CD4-positive, alpha-beta T cell treated with Interleukin-4 for 4 hours (primary cell): ENCODE measurements around the gene MC2R.

Experiments used
- DNase-seq: peaks from one replicate; pipeline ENCODE4 v3.0.0-alpha.2; 2020

The MC2R gene

DNA sequence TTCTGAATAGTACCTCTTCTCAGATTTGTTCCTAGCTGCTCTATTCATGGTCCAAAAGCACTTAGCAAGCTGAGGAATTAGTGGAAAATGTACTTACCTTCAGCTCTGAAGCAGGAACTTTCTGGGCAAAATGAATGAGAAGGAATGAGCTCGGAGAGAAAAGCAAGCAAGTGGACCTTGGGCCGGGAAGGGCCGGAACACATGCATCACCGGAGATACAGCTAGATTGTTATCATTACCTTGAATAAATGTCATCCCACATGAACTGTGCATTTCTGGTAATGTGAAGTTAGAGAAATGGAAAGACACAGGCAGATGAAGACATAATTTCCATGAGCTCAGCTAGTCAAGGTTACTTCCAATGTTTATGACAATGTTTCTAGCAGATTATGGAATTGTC lies at the start of gene MC2R:
MC2R (minus strand) TSS at position 146 of the 400 bp plus-strand sequence. CDS start 30,018 bp downstream, outside the sequence.
- DNase-seq: no peak

DNA sequence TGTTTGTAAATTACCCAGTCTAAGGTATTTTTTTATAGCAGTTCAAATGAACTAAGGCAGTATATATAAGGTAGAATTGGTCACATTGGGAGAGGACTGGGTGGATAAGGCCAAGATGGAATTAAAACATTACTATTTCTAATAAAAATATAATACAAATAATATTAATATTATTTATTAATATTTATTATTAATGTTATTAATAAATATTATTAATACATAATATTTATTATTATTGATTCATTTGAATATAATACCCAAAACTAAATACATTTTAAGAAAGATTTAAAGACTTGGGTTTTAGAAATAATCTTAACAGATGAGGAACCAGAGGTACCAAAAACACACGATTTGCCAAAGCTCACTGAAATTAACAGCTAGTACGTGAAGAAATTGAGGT lies 30.5 kb upstream of the MC2R start:
- no peak for DNase-seq

DNA sequence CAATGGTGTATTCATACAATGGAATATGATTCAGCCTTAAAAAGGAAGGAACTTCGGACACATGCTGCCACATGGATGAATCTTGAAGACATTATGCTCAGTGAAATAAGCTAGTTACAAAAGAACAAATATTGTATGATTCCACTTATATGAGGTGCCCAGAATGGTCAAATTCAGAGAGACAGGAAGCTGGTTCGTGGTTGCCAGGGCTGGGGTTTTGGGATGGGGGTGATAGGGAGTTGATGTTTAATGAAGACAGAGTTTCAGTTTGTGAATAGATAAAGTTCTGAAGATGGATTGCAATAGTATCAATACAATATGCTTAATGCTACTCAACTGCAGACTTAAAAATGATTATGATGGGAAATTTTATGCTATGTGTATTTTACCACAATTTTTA lies 28.0 kb upstream of the MC2R start:
- DNase-seq: no peak

DNA sequence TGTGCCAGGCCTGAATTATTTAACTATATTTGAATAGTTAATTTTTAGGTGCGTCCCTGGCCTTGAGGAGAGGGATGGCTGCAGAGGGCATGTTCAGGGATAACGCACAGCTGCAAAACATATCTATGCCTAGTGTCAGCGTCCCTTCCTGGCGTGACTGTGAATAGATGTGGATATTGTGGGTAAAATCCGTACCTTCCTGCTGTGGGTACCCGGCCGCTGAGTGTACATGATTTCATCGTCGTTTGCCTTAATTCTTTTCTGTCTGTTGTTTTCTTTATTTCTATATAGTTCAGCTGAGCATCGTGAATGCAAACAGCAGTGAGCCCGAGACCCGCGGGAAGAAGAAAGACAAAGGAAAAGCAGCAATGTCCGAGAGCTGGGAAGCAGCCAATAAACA lies 25.0 kb upstream of the MC2R start:
- DNase-seq: no peak

DNA sequence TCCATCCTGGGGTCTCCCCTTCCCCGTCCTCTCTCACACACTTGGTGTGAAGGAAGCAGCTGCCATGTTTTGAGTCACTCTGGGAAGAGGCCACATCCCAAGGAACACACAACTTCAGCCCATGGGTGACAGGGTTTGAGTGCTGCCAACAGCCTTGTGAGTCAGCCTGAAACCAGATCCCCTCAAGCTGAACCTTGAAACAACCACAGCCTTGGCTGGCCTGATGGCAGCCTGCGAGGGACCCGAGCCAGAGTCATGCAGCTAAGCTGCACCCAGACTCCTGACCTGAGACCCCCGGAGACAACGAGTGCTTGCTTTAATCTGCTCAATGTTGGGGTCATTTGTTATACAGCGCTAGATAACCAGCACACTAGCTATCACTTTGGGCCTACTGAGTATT lies 19.3 kb upstream of the MC2R start:
- no peak for DNase-seq

DNA sequence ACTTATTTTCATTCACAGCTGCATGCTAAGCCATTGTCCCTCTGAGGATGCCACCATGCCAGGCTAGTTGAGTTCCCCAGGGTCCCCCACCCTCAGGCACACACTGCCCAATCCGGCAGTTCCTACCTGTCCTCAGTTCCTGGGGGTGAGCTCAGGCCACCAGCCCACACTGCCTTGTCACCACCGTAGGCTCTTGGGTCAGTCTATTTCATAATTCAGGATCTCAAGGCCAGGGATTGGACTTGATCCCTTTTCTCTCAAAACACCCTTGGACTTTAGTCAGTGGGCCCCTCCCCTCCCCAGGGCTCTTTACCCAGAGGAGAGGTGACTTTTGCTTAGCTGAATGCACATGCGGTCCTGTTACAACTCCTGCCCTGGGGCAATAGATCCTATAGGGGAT lies 18.7 kb upstream of the MC2R start:
- no peak for DNase-seq

DNA sequence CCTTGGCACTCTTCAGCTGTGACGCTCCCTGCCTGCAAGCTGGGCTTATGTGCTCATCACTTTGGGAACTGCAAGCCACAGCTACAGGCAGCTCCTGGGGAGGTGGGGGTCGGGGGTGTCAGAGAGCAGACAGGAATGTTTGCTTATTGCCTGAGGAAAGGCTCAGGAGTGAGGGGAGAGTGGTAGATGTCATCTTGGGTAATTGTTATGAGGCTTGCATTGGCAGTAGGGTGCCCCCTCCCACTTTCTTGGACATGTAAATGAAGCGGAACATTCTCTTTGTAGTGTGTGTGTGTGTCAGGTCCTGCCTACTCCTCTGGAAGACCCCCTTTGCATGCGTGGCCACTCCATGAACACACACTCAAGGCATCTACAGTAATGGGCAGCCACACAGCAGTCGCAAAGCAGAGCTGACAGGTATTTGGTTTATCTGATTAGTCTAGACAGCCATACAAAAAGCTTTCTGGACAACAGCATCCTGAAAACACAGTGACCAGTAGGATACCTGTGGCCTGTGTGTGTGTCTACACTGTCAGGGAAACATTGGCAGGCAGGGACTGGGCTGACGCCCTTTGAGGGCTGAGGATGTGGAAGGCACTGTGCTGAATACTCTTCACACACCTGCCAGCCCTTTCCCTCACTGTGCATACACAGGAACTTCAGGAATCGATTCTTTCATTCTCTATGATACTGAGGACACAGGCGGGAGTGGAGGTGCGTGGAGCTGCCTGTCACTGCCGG lies 17.1 kb upstream of the MC2R start:
- DNase-seq: no peak

DNA sequence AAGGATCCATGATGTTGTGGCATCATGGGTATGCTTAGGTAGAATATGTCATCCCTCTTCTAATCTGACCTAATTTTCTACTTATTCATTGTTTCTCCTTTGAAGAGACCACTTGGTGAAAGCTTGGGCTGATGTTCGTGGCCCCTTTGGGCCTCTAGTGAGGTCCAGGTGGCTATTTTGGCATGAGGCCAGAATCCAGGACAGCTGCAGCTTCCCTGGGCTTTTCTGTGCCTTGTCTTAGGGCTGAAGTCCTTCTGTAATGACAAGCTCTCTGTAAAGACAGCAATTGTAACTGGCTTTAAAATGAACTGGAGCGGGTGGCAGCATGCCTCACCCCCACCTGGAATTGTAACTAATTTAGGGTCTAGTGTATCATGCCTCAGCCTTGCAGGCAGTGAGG lies 15.6 kb upstream of the MC2R start:
- no peak for DNase-seq

DNA sequence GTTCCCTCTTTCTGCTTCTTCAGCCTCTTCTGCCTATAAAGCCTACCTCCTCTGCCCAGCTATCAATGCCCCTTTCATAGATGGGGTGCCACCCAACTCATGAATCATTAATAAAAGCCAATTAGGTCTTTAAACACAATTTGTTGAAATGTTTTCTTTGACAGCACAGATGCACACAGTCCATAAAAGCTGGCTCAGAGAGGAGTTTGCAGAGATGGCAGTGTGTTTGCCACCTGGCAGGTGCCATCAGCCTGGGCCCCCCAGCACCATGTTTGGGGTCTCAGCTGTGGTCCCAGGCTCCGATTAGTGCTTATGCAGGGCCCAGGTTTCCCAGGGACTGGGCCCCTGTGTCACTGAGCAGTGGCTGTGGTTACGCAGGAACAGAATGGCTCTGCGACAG lies 7.9 kb upstream of the MC2R start:
- DNase-seq: no peak

DNA sequence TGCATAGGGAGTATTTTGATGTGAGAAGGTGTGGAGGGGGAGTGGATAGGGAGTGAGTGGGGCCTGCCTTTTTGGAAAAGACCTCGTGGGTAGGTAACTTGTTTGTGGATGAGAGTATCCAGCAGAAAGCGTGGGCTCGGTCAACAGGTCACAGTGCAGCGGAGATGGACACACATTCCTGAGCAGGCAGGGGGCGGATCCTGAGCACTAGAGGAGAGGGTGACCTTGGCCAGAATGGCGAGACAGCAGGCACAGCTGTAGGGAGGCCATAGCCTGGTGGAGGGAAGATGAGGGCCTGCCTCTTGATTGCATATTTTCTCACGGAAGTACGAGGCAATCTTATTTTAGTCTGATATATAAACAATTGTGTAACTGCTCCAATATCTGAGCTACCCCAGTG lies 3.6 kb upstream of the MC2R start:
- no peak for DNase-seq

DNA sequence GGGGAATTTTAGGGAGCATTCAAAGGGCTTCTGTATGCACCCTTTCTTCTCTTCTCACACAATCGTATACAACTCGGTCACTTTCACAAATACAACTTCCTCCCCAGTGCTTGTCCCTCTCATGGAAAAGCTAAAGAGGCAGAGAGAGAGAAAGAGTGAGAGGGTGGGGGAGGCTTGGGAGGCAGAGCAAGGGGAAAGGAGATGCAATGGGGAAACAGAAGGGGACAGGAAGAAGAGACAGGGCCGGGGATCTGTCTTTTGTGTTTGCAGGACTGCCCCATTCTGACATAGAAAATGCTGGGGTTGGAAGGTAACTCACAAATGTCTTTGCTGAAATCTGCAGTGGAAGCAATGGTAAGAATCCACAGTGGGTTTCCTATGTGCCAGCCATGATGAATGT lies 2.1 kb upstream of the MC2R start:
- no peak for DNase-seq

DNA sequence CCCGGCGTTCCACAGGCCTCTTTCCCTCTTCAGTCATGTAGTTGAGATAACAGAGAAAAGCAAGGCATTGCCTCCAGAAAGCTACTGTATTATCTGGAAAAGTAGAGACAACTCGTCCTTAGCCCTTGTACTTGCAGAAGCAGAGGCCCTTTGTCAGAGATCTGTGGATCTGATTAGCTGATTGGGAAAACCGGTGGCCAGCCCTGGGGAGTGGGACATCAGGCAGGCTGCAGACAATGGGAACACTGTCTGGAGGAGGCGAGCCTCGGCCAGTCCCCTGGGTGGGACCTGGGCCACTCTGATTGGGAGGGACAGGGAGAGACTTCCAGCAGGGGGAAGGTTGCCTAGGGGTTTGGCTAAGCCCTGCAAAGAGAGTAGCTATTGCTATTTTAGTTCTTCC lies 1.2 kb upstream of the MC2R start:
- no peak for DNase-seq

DNA sequence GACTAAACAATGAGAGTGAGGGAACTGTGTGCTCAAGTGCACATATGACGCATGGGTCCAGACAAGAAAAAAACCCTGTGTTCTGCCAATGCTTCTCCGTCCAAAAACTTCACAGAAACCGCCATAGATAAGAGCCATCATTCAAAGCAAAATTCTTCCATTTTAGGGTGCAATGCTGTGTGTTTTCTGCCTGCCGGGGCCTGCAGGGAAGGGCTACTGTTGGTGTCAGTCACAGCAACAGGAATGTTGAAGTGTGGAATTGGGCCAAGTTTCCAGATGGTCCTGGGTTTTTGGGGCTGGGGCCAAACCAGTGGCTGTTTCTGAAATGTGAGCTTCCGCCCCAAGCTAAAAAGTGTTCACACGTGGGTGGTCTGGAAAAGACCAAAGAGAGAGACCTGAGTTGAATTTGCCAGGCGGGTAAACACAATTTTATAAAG lies 677 bp upstream of the MC2R start:
- DNase-seq: no peak

DNA sequence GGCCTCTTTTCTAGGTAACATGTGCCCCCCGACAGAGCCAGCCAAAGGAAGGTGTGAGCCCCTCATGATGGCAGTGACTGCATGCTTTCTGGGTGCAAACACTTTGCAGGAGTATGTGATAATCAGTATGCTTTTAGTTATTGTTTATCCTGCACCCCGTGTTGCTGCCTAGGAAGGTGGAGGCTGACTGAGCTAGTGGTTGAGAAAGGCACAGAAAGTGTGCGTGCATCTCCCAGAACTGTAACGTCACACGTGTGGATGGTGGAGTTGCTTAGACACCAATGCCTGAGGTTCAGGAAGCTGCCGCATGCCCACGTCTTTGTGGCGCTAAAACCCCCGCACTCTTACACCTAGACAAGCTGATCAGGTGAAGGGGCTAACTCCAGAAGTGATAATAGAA lies 580 bp downstream of the MC2R start:
- no peak for DNase-seq

DNA sequence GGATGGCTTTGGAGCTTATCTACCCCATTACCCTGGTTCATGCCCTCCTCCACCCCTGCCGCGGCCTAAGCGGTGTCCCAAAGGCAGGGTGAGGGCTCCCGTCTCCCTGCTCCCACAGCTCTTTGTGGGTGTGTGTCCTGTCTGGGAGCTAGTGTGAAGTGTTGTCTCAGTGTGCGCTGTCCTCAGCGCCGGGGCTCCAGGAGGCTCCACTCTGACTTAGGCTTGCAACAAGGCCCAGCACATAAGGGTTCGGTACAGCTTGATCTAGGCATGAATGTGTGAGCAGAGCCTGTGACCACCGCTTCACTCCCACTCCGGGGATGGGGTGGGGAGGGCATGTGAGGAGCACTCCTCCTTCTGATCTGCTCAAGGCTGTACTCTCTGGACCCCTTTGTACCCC lies 1.2 kb downstream of the MC2R start:
- no peak for DNase-seq

DNA sequence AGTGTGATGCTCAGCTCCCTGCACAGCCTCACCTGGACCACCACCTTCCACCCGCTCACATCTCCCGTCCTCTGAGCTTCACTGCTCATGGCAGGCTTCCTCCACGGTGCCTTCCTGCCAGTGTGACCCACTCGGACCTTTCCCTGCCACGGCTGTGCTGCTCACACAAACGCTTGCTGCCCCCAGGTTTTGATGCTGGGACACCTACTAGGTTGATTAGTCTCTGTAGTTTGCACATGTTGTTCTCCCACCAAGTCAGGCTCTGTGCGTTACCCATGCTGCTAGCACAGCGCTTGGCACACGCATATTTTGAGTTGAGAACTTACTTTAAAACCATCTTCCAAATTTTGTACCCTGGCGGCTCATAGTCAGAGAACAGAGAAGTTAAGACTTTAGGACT lies 2.1 kb downstream of the MC2R start:
- DNase-seq: no peak

DNA sequence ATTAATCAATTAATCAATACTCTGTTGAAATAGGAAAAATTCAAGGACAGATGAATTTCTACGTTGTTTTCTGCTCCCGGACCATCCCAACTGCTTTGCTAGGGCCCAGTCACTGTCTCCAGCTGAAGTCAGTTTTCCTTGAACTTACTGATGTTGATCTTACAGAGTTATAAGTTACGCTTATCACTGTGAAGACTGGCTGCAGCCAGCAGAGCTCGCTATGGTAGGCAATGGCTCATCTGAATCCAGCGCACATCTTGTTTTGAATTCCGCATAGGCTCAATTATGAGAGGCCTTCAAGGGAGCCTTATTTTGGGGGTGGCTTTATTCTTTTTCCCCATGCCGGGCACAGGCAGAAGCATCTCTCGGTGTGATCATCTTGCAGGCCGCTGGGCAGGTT lies 2.7 kb downstream of the MC2R start:
- DNase-seq: no peak

DNA sequence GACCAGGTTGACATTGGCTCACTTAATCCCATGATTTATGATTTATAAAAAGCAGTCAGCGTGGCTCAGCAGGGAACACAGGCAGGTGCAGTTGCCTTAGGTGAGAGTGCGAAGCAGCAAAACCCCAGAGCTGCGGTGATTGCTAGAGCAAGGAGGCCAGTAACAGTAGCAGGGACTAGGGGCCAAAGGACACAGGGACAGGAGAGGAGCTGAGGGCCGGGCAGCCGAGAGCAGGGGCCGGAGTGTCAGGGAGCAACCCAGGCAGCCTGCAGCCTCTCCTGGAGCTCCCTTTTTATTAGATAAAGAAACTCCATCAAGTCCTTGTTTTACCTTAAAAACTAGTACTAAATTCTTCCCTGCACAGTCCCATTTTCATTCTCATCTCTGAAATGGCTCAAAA lies 4.3 kb downstream of the MC2R start:
- DNase-seq: no peak

DNA sequence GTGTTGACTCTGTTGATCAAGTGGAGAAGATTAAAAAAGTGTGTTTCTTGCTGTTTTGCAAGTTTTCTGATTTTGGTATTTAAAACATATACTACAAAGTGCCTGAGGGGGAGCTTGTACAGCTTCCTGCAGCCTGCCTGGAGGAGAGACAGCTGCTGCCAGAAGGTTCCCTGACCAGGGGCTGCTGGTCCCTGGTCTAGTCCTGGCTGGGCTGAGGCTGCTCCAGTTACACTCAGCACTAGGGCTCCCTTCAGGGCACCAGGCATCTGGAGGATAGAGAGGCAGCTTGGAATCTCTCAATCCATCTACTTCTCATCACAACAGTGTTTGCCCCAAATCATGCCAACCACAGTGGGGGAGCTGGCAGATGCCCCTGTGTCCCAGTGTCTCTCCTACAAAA lies 4.8 kb downstream of the MC2R start:
- DNase-seq: no peak

DNA sequence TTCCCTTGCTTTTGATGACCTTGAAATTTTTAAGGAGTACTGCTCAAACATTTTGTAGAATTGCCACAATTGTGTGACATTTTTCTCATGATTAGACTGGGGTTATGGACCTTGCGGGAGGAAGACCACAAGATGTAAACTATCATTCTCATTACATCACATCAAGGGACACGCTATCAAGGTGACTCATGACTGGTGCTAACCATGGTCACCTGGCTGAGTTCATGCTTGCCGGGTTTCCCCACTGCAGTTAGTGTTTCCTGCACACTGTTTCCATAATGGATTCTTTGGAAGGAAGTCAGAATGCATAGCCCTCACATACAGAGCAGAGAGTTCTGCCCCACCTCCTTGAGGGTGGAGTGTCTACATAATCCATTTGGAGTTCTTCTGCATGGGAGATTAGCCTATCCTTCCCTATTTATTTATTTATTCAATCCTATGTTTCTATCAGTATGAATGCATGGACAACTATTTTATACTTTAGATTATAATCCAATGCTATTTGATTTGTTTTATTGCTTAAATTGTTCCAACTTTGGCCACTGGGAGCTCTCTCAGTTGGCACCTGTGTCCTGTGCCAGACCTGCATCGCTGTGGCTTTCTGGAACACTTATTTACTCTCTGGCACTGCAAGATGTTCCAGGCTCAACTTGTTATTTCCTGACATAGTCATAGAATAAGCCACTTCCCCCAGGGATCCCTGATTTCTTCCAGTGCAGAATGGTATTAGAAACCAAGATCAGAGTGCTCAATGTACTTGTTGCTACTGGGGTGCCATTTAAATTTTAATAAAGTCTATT lies 6.0 kb downstream of the MC2R start:
- DNase-seq: no peak

DNA sequence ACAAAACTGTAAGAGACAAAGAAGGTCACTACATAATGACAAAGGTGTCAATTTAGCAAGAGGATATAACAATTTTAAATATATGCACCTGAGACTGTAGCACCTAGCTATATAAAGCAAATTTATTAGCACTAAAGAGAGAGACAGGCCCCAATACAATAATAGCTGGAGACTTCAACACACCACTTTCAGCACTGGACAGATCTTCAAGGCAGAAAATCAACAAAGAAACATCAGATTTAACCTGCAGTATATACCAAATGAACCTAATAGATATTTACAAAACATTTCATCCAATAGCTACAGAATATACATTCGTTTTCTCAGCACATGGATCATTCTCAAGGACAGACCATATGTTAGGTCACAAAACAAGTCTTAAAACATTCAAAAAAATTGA lies 14.7 kb downstream of the MC2R start:
- DNase-seq: no peak

DNA sequence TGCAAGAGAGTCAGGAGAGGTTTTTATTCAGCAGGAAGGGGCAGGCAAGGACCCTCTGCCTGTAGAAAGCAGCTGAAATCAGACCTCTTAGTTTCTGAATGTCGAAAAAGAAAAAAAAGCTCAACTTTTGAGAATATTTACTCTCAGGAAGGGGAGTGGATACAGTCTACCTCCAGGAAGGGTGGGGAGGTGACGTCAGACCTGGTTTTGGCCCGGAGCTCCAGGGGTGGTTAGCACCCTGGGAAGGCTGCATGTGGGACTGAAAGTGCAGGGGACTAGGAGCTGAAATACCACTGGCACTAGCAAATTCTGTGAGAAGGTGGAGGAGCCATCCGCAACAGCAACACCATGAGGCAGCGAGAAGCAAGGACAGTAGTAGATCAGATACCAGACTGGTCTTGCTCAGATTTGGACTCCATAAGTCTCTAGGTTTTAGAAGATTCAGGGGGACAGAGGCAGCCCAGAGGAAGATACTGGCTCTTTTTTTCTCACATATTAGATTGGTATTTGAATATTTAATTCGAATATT lies 19.8 kb downstream of the MC2R start:
- no peak for DNase-seq

DNA sequence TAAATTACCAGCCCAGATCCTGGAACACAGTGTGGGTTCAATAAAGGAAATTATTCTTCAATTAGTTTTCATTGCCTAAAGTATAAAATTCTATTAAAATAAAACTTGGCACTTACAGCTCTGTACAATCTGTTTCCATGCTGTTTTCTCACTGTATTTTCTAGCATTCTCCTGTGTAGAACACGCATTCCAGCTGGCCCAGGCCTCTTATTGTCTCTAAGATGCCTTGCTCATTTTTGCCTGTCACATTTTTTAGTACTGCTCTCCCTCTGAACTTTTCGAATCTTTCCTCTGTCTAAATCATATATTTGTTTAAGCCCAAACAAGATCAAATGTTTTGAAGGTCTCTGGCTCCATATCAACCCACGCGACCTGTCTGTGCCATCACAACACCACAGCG lies 20.8 kb downstream of the MC2R start:
- no peak for DNase-seq

DNA sequence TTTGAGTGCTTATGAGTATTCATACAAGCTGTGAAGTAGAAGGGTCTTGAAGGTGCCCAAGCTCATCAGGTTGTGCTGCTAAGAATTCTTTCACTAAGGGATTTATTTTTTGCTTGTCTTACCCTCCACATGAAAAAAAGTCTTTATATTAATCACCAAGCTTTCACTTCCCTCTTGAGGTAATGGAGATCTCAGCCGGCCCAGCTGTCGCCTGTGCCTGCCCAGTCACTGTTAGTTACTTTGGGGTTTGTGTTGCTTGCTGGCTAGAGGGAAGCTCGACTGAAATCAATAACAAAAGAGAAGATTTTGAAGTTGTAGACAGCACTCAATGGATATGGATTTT lies 21.9 kb downstream of the MC2R start:
- DNase-seq: no peak

DNA sequence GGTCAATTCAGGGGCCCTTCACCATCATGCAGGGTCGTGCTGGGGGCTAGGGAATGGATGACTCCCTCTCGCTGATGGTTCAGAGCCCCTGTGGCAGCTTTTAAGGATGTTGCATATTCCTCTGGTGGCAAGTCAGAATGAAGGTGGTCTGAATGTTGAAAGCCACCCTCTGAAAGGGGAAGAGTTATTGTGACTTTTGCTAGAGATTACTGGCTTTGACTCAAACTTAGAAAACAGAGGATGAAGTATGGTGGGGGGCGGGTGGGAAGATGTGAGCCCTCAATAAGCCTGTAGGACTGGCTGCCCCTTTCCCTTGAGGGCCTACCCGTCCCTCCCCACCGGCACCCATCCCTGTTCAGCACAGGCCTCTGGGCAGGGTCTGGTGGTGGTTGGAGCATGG lies 23.2 kb downstream of the MC2R start:
- no peak for DNase-seq
